LNCAP (cell line): ENCODE data around the gene KLHL33.

Experiments
- CTCF ChIP-seq: fragments of 450-650 bp; IDR thresholded peaks from 2 replicates; pipeline ENCODE4 v1.5.1; 2017; ENCODE audit warnings: mild to moderate bottlenecking

Gene KLHL33

DNA sequence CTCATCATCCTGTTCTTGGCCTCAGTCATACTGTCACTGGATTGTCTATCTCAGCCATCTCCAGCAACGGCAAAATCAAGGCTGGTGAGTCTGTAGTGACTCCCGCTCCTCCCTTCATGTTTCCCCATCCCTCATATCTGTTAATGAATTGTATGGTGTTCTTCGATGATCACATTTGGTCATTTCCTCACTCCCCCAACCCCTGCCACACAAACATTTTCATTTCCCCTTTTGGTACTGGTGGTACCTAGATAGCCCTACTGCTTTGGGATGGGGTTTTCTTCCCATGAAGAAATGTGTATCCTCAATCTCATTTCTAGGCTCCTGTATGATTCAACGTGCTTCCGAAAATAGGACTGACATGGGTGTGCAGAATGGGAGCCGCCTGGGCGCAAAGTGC, 2.7 kb upstream of the KLHL33 start:
- no peak for TF ChIP-seq CTCF

DNA sequence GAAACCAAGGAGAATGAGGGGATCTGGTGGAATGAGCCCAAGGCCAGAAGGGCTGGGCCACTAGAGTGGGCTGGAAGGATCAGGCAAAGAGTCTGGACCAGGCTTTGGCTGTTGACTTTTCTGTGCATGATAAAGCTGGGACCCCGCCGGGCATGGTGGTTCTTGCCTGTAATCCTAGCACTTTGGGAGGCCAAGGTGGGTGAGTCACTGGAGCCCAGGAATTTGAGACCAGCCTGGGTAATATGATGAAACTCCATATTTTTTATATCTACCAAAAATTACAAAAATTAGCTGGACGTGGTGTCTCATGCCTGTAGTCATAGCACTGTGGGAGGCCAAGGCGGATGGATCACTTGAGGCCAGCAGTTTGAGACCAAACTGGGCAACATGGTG, 393 bp upstream of the KLHL33 start:
- no peak for TF ChIP-seq CTCF

DNA sequence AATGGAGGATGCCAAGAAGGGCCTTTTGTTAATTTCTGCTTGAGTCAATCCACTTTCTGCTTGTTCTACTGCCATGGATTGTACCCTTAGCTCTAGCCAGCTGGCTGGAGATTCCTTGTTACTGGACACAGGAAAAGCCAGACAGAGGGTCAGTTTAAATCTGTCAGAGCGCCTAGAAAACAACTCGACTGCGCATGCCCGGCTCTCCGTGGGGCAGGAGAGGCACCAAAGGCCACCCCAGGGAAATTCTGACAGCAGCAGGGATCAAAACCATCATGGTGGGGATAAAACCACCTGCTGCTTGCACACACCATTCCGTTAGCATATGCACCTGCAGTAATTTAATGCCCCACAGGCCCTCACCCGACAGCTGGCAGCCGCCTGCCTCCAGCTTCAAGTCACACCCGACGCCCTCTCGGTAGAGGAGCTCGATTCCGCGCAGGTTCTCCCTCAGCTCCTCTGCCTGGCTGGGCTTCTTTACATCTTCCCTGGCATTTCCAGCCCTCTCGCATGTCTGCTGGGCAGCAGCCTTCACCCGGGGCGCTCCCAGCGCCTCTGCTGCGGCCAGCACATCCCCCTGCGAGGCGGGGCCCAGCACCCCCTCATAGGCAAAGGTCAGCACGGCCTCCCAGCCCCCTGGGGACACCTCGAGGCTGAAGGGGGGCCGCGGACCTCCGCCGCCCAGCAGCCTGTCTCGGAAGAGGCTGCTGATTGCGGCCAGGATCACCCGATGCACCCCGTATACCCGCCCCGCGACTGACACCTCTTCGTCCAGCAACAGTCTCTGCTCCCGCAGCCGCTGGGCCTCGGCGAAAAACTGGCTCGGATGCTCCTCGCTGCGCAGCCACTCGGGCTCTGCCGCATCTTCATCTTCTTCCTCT, 1.0 kb downstream of the KLHL33 start:
- TF ChIP-seq CTCF, result no peak

DNA sequence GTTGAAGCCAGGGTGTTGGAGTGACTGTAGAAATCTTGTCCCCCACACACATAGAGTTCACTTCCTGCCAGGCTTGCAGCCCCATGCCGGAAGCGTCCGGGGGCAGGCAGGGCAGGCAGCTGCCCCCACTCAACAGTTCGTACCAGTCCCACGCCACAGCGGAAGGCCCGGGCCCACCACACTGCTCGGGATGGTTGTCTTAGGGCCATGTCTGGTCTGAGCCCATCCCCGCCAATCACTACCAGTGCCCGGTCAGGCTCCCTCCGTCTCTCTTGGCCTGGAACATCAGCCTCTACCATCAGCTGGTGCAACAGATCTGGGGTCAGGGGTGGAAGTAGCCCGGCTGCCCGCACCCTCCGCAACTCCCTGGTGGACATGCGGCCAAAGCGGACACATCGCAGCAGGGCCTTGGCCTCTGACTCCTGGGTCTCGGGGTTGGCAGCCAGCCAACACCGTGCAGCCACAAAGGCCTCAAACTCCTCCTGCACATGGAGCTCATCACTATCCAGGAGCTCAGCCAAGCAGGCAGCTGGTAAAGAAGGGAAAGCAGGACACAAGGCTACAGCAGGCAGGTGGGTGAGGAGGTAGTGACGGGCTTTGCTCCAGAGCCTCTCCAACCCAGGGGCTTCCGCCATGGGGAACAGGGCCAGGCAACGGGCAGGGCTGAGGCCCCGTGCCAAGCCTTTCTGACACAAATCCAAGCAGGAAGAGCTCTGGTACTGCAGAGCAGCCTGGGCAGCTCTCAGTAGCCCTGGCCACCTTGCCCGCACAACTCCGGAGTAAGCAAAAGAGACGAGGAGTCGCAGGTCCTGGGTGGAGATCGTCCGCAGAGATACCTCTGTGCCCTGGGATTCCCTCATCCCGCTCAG, 5.9 kb downstream of the KLHL33 start:
- TF ChIP-seq CTCF, result no peak

GRCh38 chr14:20428802-20429201, 7.2 kb downstream of the KLHL33 start:
- TF ChIP-seq CTCF, result no peak

DNA sequence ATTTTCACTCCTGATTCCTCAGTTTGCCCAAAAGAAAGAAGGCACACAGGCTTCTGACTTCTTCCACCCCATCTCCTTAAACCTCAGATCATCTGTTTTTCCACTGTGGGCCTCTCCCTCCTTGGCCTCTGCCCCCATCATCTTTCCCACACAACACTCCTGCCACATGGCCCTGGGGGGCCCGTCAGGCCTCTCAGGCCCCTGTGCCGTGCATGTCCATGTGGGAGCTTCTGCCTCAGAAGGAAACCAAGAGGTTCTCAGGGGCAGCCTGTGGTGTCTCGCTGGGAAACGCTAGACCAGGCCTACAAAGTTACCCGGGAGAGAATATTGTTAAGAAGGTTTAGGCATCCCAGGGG, 8.0 kb downstream of the KLHL33 start:
- no peak for TF ChIP-seq CTCF

DNA sequence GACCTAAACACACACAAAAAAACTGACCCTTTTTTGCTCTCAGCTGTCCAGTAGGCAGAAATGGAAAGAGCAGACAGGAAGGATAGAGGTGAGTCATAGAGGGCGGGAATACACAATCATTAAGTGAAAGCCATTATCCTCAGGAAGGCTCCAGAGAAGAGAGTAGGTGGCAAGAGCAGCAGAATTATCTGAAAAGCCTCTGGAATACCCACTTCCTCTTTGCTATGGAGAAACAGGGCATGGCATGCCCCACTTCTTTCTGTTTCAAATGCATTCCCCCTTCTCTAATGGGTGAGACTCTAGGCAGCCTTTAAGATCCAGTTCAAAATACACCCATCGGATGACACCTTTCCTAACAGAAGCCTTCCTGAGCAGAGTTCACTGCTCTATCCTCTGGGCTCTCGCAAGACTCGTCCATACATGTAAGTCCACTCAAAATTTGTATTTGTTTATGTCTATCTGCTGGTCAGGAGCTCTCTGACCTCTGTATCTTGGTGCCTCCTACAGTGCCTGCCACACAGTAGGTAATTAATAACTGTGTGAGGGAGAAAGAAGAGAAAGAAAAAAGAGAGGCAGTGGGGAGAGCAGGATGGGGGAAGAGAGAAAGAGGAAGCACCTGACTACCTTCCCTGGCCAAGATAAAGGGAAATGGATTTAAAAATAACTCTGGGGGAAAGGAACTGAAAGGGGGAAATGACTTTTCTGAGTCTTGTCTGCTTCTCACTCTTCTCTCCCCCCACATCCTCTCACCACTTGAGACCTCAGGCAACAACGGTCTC, 8.5 kb downstream of the KLHL33 start:
- no peak for TF ChIP-seq CTCF
